Measurements from ENCODE around the gene BUB1. TPM values are rescaled to one million over a fixed set of nuclear protein-coding genes. Genes with fewer than 3 reads are reported as not detected.
A peak's percentile ranks its signal among the peaks of the same experiment; 100 is the strongest.
"Not testable (repeated sequence)": the region's sequence is repeated elsewhere in the genome, so short reads cannot be mapped to it uniquely, and the experiment has no call there.

Gene BUB1
- 1 to 10 TPM in 1 of 2 donors, under 1 TPM in 1; 0.76 to 1.6 TPM for total RNA-seq
- long read RNA-seq, partial matches to known transcripts = 0 of 3 reads
- long read RNA-seq, other reads (novel, unspliced or antisense) = 0 of 3 reads

DNA sequence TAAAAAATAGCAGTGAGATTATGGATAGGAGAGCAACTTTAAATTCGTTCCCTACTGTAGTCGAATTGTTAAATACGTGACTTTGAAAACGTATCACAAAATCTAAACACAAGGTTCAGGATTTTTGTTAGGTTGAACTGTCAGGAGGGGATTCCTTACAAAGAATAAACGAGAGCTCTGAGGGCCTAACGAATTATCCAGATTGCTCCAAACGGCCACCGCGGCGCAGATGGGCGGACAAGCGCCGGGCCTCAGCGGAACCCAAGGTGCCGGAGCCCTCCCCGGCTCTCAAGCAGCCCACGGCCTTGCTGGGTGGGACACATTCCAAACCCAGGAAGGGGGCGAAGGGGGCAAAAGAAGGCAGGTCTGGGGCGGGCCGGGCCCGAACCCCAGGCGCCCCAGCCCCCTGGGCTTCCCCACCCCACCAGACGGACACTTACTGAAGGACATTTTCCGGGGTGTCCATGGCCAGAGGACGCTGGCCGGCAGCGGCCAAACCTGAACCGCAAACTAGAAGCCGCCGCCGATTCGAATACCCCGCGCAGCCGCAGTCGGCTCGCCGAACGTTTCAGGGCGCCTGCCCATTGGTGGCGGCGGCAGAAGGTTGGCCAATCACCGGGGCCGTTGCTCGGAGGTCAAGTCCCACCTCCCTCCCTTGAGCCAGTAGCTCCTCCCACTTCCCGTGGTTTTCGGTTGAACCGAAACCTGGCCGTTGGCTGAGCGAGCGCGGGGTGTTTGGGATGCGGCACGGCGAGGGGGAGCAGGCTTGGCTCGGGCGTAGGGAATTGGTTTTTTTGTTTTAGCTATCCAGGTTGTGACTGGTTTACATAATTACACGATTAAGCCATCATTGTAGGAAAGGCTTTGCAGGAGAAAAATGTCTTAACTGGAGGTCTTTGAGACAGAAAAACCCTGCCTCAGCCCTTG, at the start of gene BUB1:
Gene BUB1, minus strand, starts transcription at position 534 of the 927 bp plus-strand sequence. Its CDS starts 68 bp downstream, at position 466.
- peak; percentile 98 for DNase-seq
- intact Hi-C loops (cut with DNase I) = no loop called here
- ATAC-seq = peak; percentile 99 to 100

- DNase-seq (no peak), ATAC-seq (no peak)
- intact Hi-C loops (cut with DNase I) = no loop called here
Observed at GRCh38 chr2:110726285-110726684, 48.4 kb upstream of the BUB1 start.

DNA sequence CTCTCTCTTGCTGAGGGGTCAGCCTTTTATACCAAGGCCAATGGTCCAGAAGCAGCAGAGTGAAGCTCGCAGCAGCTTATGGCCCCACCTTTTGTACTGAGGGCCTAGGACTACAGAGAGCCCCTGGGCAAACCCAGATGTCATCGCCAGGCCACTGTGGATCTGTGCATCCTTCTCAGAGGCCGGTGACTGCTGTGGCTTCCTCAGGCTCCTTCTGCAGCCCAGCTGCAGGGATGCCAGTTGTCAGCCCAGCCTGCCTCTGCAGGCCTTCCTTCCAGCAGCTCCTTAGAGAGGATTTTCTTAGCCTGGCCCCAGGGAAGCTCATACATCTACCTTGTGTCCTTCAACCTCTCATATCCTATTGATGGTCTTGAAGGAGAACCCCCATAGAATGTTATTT, 48.0 kb upstream of the BUB1 start:
- no peak for DNase-seq
- ATAC-seq = no peak
- intact Hi-C loops (cut with DNase I) = no loop called here

DNA sequence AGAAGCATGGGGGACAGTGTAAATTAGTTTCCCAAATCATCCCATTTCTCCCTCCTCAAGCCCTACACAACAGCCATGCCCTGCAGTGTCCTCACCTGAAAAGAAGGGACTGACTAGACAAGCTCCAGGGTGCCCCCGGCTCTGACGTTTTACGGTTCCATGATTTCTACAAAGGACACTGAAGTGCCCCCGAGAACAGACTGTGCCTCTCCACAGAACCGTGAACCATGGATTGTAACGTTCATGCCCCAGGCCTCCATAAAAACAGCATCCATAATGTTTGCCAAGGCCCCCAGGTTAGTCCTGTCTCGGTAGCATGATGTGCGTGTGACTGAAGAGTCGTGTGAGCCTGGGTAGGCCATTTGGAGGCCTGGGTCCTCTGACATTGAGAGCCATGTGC, 47.5 kb upstream of the BUB1 start:
- DNase-seq (no peak), ATAC-seq (no peak)
- intact Hi-C loops (cut with DNase I) = no loop called here

DNA sequence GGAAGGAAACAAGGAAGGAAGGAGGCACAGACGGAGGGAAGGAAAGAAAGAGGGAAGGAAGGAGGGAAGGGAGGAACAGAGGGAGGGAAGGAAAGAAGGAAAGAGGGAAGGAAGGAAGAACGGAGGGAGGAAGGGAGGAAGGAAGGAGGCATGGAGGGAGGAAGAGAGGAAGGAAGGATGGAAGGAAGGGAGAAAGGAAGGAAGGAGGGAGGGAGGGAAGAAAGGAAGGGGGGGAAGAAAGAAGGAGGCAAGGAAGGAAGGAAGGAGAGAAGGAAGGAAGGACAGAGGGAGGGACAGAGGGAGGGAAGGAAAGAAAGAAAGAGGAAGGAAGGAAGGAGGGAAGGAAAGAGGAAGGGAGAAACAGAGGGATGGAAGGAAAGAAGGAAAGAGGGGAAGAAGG, 47.0 kb upstream of the BUB1 start:
- DNase-seq (no peak), ATAC-seq (no peak)
- intact Hi-C loops (cut with DNase I) = no loop called here

- DNase-seq = no peak
- ATAC-seq = no peak
- intact Hi-C loops (cut with DNase I) = no loop called here
Observed at GRCh38 chr2:110720547-110720946, 42.7 kb upstream of the BUB1 start.

DNA sequence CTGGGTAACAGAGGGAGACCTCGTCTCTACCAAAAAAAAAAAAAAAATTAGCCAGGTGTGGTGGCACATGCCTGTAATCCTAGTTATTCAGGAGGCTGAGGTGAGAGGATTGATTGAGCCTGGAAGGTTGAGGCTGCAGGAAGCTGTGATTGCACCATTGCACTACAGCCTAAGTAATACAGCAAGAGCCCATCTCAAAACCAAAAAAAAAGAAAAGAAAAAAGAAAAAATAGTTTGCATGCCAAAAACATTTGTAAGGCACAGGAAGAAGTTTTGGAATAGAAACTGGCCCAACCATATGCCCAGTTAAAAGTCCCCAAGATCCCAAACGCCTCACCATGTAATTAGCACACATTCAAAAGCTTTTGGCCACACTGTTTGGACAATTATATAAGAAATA, 41.1 kb upstream of the BUB1 start:
- ATAC-seq (peak in 1 of 2 donors; percentile 55), DNase-seq (no peak)
- intact Hi-C loops (cut with DNase I) = no loop called here

DNA sequence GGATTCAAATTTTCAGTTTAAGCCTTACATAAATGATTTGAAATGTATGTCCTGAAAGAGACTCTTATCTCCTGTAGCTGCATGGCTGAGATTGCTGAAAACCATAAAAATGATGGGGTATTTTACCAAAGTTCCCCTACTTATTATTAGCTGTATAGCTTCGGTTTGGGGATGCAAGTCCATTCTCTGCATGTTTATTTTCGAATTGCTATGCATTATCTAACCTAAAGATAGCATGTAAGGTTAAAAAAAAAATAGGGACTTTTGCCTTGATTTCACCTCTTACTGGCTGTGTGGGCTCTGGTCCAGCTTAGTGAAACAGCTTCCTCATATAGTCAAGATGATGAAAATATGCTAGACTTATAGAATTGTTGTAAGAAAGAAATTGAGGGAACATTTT, 40.5 kb upstream of the BUB1 start:
- ATAC-seq (no peak), DNase-seq (no peak)
- intact Hi-C loops (cut with DNase I) = no loop called here

DNA sequence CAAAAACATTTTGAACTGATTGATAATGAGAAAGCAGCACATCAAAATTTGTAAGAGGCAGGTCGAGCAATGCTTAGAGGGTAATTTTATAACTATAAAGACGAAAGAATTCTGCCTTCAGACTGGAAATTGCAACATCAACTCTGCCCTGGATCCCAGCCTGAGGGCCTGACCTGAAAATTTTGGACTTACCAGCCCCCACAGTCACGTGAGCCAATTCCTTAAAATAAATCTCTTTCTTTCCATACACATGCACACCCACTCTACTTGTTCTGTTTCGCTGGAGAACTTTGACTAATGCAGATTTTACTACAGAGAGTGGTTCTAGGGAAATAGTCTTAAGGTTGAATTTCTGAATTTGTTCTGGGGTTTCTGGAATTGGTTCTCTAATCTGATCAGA, 39.9 kb upstream of the BUB1 start:
- DNase-seq = peak; percentile 31
- intact Hi-C loops (cut with DNase I) = no loop called here
- peak; percentile 83 to 86 for ATAC-seq

- DNase-seq (no peak), ATAC-seq (peak in 1 of 2 donors; percentile 61)
- intact Hi-C loops (cut with DNase I) = no loop called here
Observed at GRCh38 chr2:110716959-110717645, 39.2 kb upstream of the BUB1 start.

GRCh38 chr2:110714452-110715224, 36.8 kb upstream of the BUB1 start:
- no peak for ATAC-seq
- intact Hi-C loops (cut with DNase I) = no loop called here
- no peak for DNase-seq

GRCh38 chr2:110713513-110714362, 35.9 kb upstream of the BUB1 start:
- no peak for ATAC-seq
- intact Hi-C loops (cut with DNase I) = no loop called here
- no peak for DNase-seq

DNA sequence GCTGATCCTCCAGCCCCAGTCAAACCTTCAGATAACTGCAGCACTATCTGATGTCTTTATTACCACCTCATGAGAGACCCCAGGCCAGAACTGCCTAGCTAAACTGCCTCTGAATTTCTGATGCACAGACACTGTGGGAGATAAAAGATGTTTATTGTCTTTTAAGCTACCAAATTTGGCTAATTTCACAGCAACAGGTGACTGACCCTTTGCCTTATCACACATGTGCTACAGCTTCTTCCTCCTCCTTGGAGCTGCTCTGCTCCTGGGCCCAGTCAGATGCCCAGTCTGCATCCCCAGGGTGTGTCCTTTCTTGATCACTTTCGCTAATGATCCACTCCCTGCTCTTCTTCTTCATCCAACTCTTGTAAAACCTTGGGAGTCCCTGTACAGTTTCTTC, 34.9 kb upstream of the BUB1 start:
- intact Hi-C loops (cut with DNase I) = no loop called here
- DNase-seq = no peak
- ATAC-seq = no peak

GRCh38 chr2:110708455-110708854, 30.6 kb upstream of the BUB1 start:
- ATAC-seq (no peak), DNase-seq (no peak)
- intact Hi-C loops (cut with DNase I) = no loop called here

DNA sequence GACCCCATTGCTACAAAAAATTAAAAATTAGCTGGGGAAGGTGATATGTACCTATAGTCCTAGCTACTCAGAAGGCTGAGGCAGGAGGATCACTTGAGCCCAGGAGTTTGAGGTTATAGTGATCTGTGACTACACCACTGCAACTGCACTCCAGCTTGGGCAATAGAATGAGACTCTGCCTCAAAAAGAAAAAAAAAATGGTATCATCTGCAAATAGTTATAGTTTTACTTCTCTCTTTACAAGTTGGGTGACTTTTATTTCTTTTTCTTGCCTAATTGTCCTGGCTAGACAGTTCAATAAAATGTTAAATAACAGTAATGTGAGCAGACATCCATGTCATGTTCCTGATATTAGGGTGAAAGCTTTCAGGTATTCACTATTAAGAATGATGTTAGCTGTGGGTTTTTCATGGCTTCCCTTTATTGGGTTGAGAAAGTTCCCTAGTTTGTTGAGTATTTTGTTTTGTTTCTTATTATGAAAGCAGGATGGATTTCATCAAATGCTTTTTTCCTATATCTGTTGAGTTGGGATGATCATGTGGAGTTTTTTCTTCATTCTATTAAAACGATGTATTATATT, 29.6 kb upstream of the BUB1 start:
- DNase-seq (no peak), ATAC-seq (no peak)
- intact Hi-C loops (cut with DNase I) = no loop called here

DNA sequence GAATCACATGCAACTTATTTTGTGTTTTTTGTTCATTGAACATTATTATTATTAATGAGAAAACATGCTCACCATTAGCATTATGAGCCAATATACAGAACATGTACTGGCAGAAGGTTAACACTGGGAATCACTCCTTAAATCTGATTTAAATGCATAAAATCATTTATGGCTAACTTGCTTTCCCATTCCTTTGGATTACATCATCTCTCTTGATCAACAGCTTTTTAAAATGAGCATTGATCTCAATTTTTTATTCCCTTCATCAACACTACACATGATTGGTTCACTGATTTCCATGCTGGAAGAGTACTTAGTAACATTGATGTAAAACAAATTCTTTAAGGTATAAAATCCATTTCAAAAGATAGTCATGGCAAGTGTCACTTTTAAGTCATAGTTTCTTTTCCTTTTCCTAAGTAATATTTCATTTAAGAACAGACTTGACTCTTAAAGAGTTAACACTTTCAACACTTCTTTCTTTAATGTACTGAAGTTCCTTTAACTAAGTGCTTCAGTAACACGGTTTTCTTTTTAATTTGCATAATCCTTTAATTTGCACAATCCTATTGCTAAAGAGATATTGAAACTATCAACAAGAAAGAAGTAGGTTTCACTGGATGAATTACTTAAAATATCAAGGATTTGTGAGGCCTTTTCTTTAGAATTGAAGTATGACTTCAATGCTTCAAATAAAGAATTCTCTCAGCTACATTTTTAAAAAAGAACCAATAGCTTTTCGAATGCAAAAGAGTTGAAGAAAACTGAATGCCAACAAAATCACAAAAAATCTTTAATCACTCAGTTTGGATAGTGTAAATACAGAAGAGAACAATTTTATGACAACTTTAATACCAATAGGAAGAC, 24.9 kb upstream of the BUB1 start:
- no peak for ATAC-seq
- intact Hi-C loops (cut with DNase I) = no loop called here

GRCh38 chr2:110698253-110698652, 20.4 kb upstream of the BUB1 start:
- intact Hi-C loops (cut with DNase I); ATAC-seq; DNase-seq: not testable (repeated sequence)

More for the DNA sequence above, 24.9 kb upstream of the BUB1 start:
- DNase-seq = no peak

Data from left cardiac atrium (tissue), 4 donors.